Mesenteric fat pad (tissue), 1 donor: Measurements from ENCODE around the gene LRRC37B. TPM values are rescaled to one million over a fixed set of nuclear protein-coding genes. Genes with fewer than 3 reads are reported as not detected.
"Not testable (repeated sequence)": the region's sequence is repeated elsewhere in the genome, so short reads cannot be mapped to it uniquely, and the experiment has no call there.

ENCODE experiments used
- DNase-seq: peaks from one replicate; pipeline ENCODE4 v3.0.0-alpha.2; 2020; ENCODE audit warnings: low spot score
- long read RNA-seq: library from polyadenylated mRNA; unstranded; transcript quantifications from one replicate; pipeline ENCODE4 v2.0.0, GENCODE V29; 2020
- total RNA-seq: library from RNA; stranded (reverse); fragmentation: NEBNext Ultra II Directional; extraction: Animal tissue kit (Norgen Biotek cat#: 25700); gene quantifications from one replicate; pipeline ENCODE4 v1.2.1, GENCODE V29; 2021
- donor health status: DM: yes; HTN: yes; CAD: no.

Gene LRRC37B
- total RNA-seq = 7.1 TPM
- long read RNA-seq = 0 reads

DNA sequence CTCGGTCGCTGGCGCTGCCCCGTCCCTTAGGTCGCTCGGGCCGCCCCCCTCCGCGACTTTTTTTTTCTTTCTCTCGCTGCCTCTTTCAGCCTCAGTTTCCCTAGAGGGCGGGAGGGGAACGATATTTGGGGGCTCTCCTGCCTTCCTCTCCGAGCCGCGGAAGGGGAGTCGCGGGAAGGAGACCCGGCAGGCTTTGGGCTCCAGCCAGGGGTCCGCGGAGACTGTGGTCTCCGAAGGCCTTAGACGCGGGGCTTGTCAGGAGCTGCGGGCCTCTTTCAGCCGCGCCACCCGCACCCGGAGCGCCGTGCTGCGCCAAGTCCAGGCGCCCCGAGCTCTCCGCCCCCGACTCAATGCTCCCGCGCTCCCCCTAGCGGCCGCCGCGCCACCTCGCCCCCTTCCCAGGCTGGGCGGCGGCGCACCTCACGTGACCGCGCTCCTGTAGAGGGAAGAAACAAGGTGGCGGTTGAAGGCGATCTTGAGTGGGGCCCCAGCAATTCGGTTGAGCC, at the start of gene LRRC37B:
Gene LRRC37B, plus strand, starts transcription at position 427 of the 506 bp plus-strand sequence. CDS start 14,010 bp downstream, outside the sequence.
- DNase-seq = peak; percentile 95

DNA sequence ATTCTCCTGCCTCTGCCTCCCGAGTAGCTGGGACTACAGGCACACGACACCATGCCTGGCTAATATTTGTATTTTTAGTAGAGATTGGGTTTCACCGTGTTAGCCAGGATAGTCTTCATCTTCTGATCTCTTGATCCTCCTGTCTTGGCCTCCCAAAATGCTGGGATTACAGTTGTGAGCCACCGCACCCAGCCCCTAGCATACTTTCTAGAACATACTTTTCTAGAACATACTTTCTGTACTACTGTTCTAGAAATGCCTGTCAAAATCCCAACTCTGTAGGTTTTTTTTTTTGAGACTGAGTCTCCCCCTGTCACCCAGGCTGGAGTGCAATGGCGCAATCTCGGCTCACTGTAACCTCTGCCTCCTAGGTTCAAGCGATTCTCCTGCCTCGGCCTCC, 43.1 kb upstream of the LRRC37B start:
- not testable (repeated sequence) for DNase-seq

DNA sequence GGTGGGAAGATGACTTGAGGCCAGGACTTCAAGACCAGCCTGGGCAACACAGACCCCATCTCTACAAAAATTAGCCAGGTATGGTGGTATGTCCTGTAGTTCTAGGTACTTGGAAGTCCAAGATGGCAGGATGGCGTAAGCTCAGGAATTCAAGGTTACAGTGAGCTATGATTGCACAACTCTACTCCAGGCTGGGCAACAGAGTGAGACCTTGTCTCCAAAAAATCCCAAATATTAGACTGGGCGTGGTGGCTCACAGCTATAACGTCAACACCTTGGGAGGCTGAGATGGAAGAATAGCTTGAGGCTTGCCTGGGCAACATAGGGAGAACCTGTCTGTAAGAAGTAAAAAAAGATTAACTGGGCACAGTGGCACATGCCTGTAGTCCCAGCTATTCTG, 39.5 kb upstream of the LRRC37B start:
- DNase-seq = no peak

DNA sequence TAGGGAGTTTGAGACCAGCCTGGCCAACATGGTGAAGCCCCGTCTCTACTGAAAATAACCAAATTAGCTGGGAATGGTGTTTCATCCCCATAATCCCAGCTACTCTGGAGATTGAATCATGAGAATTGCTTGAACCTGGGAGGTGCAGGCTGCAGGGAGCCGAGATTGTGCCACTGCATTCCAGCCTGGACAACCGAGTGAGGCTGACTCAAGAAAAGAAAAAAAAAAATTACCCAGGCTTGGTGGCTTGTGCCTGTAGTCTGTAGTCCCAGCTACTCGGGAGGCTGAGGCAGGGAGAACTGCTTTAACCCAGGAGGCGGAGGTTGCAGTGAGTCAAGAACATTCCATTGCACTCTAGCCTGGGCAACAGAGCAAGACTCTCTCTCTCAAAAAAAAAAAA, 36.8 kb upstream of the LRRC37B start:
- DNase-seq = peak; percentile 35

DNA sequence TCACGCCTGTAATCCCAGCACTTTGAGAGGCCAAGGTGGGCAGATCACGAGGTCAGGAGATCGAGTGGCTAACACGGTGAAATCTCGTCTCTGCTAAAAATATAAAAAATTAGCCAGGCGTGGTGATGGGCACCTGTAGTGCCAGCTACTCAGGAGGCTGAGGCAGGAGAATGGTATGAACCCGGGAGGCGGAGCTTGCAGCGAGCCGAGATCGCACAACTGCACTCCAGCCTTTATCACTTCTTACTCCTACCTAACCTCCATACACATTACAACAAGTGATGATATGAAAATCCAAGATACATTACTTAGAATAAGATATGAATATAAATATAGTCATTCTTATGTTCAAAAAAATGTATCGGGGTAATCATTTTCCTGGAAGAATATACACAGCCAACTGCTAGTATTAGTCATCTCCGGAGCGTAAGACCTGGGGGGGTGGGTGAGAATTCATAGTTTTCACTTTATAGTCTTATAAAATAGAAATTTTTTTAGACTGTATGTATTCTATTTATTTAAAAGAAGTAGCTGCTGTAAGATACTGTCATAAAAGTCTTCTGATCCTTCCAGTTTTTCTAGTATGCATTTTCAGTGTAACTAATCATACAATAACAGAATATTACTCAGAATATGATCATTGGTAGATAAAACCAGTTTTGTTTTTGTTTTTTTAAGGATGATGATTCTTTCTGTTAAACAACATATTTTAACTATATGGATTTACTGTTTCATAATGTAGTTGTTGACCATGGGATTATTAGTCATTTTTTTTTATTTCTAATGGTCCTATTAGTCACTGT, 32.7 kb upstream of the LRRC37B start:
- peak; percentile 8 for DNase-seq

DNA sequence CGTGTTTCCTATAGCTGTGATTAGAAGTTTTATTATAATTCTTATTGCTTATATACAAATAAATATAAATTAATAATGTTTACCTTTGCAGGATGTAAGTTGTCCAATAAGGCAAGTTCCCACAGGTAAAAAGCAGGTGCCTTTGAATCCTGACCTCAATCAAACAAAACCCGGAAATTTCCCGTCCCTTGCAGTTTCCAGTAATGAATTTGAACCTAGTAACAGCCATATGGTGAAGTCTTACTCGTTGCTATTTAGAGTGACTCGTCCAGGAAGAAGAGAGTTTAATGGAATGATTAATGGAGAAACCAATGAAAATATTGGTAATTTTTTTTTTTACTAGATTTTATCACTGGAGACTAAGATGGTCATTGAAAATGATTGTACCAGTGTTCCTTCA, 31.8 kb upstream of the LRRC37B start:
- not testable (repeated sequence) for DNase-seq

DNA sequence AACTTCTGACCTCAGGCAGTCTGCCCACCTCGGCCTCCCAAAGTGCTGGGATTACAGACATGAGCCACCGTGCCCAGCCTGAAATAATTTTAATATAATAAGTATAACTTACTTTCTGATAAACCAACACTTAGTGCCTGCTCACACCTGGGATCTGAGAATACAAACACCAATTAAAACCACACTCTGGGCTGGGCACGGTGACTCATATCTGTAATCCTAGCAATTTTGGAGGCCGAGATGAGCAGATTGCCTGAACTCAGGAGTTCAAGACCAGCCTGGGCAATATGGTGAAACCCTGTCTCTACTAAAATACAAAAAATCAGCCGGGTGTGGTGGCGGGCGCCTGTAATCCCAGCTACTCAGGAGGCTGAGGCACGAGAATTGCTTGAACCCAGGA, 15.4 kb upstream of the LRRC37B start:
- not testable (repeated sequence) for DNase-seq

DNA sequence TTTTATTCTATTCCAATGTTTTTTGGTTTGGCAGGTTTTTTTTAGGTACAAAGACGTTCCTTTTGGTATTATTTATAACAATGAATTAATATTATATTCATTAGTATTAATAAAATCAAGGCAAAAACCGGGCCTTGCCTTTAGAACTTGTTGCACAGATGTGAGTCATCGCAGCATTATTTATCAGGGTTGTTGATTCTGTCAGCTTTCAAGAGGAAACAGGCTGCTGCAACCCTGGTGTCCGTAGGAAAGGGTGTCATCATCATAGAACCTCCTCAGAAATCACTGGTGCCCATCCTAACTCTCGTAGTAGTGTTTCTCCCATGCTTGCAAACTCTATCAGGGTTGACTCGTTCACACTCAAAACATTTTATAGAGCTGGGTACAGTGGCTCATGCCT, 10.2 kb upstream of the LRRC37B start:
- no peak for DNase-seq

DNA sequence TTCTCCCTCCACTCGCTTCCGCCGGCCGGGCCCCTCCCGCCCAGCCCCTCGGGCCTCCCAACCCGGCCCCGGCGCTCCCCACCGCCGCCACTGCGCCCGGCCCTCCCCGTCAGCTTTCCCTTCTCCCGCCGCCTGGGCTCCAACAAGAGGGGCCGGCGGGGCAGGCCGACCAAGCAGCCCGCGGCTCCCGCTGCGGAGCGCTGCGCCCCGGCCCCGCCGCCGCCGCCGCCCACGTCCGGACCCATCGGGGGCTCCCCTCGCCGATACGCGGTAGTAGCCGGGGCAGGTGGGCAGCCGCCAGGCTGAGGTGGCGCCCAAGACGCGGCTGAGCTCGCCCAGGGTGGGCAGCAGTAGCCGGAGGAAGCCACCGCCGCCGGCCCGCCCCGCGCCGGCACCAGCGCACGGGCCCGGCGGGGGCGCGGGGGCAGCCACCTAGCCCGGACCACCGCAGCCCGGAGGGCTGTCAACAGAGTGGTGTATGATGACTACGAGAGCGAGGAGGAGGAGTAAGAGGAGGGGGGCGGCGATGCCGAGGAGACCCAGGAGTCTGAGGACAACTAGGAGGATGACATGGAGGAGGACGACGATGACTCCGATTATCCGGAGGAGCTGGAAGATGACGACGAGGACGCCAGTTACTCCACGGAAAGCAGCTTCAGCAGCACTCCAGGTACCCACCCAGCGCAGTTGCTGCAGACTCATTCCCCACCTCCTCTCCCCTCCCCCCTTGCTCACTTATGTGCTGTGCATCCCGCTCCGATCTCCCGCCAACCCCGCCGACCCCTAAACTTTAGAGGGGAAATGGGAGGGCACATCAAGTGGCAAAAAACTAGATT, 498 bp downstream of the LRRC37B start:
- peak; percentile 89 for DNase-seq

DNA sequence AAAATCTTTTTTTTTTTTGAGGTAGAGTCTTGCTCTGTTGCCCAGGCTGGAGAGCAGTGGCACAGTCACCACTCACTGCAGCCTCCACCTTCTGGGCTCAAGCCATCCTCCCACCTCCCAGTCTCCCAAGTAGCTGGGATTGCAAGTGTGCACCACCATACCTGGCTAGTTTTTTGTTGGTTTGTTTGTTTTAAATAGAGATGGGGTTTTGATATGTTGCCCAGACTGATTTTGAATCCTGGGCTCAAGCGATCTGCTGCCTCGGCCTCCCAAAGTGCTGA, 2.0 kb downstream of the LRRC37B start:
- no peak for DNase-seq

DNA sequence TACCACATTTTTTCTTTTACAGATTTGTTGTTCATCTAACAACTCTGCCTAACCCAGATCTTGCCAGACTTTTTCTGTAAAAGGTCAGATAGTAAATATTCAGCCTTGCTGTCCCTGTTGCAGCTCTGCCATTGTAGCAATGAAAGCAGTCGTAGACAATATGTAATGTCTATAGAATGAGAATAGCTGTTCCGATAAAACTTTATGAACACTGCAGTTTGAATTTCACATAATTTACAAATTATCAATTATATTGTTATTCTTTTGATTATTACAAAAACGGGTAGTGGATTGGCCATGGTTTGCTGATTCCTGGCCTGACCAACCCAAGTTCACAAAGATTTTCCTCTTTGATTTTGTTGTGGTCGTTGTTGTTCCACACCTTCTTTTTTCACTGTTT, 2.9 kb downstream of the LRRC37B start:
- no peak for DNase-seq

DNA sequence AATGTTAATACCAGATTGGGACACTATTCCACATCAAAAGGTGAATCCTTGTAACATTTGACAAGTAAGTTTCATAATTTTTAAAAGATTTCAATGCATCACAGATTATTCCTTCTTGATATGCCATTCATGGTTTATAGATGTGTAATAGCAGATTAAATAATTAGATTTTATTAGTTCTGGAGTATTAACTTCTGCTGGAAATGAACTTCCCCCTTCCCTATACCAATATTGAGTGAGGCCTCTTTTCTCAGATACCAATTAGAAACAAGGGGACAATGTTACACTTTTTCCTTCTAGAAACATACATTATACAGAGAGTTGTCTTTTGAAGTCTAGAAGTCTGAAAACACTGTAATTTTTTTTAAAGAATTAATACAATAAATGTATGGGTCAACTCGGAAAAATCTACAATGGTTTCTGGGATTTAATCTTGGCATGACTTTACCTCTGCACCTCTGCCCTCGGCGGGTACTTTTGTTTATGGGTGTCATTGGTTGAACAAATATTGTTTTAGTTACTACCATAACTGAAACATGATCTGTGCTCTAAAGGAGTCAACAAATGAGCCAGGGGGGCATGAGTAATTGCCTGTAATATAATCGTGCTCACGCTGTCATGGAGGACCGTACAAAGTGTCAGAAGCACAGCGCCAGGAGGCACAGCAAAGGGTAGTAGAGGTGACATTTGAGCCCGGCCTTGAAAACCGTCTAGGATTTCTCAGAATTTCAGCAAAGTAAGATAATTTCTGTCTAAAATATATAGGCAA, 8.2 kb downstream of the LRRC37B start:
- DNase-seq = no peak

DNA sequence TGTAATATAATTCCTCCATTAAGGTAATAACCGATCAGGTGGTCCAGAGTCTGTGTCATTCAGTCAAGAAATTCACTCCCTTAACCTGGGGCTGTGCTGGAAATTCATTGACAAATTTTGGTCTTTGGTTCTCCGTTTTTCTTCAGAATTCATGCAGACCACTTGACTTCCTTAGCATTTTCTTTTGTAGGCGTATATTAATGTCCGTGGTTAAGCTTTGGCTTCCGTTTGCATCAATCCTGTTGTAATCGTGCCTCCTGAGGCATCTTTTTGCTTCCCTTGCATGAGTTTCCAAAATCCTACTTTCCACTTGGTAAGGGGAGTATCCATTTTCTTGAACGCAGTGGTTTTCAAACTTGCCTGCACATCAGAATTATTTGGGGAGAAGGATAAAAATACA, 9.0 kb downstream of the LRRC37B start:
- no peak for DNase-seq

DNA sequence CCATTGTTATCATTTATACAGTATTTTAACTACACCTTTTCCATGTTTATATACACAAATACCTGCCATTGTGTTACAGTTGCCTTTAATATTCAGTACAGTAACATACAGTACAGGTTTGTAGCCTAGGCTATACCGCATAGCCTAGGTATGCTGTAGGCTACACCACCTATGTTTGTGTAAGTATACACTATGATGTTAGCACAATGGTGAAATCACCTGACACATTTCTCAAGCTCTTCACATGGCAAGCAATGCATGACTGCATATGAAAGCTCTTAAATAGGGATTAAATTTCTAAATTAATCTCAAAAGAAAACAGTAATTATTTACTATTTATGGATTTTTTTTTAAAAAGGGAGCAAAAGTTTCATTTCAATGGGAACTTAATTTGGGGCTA, 12.0 kb downstream of the LRRC37B start:
- no peak for DNase-seq

DNA sequence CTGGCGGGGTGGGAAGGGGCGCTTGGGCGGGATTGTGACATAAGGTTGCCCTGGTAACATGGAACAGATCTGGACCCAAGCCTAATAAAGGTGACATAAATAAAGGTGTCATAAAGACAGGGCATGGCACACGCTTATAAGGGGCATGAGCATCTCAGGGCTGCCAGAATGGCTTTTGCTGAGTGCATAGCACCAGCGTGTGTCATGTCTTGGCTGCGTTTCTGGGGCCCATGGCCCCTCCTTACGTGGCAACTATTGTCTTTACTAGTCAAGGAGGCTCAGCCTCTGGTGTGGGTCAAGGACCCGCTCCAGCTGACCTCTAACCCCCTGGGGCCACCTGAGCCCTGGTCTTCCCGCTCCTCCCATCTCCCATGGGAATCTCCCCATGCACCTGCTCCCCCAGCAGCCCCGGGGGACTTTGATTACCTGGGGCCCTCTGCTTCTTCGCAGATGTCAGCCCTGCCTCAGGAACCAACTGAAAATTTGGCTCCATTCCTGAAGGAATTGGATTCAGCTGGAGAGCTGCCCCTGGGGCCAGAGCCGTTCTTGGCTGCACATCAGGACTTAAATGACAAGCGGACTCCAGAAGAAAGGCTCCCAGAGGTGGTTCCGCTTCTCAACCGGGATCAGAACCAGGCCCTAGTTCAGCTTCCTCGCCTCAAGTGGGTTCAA, 13.9 kb downstream of the LRRC37B start:
- DNase-seq = no peak

DNA sequence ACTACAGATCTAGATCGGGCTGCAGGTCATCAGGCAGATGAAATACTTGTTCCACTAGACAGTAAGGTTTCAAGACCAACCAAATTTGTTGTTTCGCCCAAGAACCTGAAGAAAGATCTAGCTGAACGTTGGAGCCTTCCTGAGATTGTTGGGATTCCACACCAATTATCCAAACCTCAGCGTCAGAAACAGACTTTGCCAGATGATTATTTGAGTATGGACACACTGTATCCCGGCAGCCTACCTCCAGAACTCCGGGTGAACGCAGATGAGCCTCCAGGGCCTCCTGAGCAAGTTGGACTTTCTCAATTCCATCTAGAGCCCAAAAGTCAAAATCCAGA, 14.4 kb downstream of the LRRC37B start:
- DNase-seq = no peak

DNA sequence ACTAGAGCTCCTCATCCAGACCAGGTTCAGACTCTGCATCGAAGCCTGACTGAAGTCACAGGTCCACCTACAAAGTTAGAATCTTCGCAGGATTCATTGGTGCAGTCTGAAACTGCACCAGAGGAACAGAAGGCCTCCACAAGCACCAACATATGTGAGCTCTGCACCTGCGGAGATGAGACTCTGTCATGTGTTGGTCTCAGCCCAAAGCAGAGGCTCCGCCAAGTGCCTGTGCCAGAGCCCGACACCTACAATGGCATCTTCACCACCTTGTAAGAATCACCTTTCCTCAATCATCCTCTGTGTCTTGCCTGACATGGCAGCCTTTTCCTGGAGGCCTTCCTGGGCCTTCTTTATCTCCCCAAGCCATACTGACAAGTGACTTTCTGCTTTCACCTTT, 15.4 kb downstream of the LRRC37B start:
- not testable (repeated sequence) for DNase-seq

DNA sequence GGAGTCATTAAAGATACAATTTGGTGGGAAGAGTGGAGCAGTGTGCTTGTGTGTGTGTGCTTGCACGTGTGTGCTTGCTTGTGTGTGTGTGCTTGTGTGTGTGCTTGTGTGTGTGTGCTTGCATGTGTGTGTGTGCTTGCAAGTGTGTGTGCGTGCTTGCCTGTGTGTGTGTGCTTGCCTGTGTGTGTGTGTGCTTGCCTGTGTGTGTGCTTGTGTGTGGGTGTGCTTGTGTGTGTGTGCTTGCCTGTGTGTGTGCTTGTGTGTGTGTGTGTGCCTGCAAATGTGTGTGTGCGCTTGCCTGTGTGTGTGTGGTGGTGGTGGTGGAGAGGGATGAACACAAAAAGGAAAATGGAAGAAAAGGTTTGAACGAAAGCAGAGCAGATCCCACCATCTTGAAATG, 20.1 kb downstream of the LRRC37B start:
- DNase-seq = not testable (repeated sequence)

DNA sequence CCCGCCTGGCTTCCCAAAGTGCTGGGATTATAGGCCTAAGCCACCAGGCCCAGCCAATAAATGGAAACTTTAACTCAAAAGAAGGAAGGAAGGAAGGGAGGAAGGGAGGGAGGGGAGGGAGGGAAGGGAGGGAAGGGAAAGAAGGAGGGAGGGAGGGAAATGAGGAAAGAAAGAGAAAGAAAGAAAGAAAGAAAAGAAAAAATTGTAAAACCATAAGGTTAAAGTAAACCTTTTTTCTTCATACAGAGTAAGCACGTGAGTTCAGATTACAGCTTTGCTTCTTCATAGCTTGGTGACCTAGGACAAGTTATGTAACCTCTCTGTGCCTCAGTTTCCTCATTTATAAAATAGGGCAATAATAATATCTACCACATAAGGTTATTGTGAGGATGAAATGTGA, 26.0 kb downstream of the LRRC37B start:
- DNase-seq = no peak

DNA sequence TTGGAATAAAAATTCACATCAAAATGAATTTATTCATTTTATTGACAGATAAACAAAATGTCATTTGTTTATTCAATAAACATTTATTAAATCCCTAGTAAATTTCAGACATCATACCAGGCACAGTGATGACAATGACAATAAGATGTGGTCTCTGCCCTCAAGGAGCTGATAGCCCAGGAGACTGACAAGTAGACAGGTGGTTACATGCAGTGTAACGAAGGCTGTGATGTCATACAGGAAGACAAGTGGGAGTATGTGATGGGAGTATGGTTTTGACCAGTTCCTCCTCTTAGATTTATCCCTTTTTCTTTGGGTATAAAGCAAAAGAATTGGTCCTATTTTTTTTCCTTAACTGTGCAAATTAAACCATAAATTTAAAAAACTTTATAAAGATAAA, 26.6 kb downstream of the LRRC37B start:
- DNase-seq = not testable (repeated sequence)

DNA sequence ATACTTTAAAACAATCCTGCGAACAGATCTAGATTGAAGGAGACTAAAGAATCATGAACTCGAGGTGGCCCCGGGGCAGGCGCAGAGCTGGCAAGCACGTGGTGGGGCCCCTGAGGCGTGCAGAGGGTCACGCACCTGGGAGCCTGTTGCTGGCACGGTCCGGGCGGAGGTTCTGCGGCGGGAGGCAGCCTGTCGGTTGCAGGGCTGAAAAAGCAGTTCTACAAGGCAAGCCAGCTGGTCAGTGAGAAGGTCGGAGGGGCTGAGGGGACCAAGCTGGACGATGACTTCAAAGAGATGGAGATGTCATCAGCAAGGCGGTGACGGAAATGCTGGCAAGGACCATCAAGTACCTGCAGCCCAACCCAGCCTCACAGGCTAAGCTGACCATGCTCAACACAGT, 33.1 kb downstream of the LRRC37B start:
- not testable (repeated sequence) for DNase-seq
